ENCODE measurements around the gene TSPAN10. TPM values are rescaled to one million over a fixed set of nuclear protein-coding genes. Genes with fewer than 3 reads are reported as not detected.
A peak's percentile ranks its signal among the peaks of the same experiment; 100 is the strongest.

Gene TSPAN10
- total and polyA plus RNA-seq, 2 of the 13 experiments (the other 11 are each of a cell fraction or from before 2014, with no cell fraction given) = 0.54 to 0.75 TPM

GRCh38 chr17:81683208-81683583 lies 46.2 kb downstream of the TSPAN10 start:
- Histone ChIP-seq H3K4me1 (ENCODE audit: insufficient read depth, low read length) (peaks cover 43% of the 10 kb centered on the region), H3K4me3 (replicated peaks in 1 of 3; ENCODE audit: insufficient read depth in 1 of 3, low read depth in 2 of 3, low read length in 3 of 3) (peak overlapping the region; percentile 94 to 99 (median 97)), H3K9ac (ENCODE audit: insufficient read depth, low read depth, low read length) (peak overlapping the region; percentile 94), H3K36me3 (replicated peaks in 1 of 2; ENCODE audit: control insufficient read depth in 1 of 2, insufficient read depth in 2 of 2, low read length in 2 of 2) (peaks cover 21 to 30% of the 10 kb centered on the region in 2 experiments; a peak in 4 of 5 replicates), H4K20me1 (ENCODE audit: insufficient read depth, low read length) (no peaks in the 10 kb centered on the region), H3K4me2 (ENCODE audit: low read depth, low read length) (peak overlapping the region; percentile 90), H3K27me3 (ENCODE audit: control insufficient read depth in 1 of 2, insufficient read depth in 2 of 2, low read length in 2 of 2) (no peaks in the 10 kb centered on the region; a peak in 1 of 5 replicates), H3K9me3 (ENCODE audit: low read length) (no peaks in the 10 kb centered on the region), H3K79me2 (ENCODE audit: insufficient read depth, low read length) (peaks cover 35% of the 10 kb centered on the region), H3K27ac (ENCODE audit: extremely low read length, insufficient read depth, low read length) (peak overlapping the region; percentile 68), H2AFZ (ENCODE audit: low read length) (no peak overlapping the region)
- FAIRE-seq = no peak
- BruUV-seq (replicated peaks) = no TSS peak
- intact Hi-C loops (cut with micrococcal nuclease; ENCODE audit: unreplicated experiment) (no loop called here), in situ Hi-C loops (cut with HindIII; ENCODE audit: extremely low pct_ligation_motif_present, low pct_unique_long_range_greater_than_20kb) (no loop called here)
- CTCF ChIA-PET (ENCODE audit: low intra/inter-chr PET ratio, low total read pairs) = no interaction called here
- 3% methylated on average over 13 of the region's 37 CpGs for WGBS (ENCODE audit: low lambda C conversion rate)
- peak; percentile 7 for ATAC-seq
- POLR2A ChIA-PET = interaction anchor here (0.5 to 4.5 kb wide), 26 partner anchors 10 to 1886 kb away, joined by 3 to 124 read pairs (median 4); partner anchors contain the start of genes CBX8, CCDC137, FAAP100 and MCRIP1
- no peak for DNase-seq (ENCODE audit: low spot score)
- TF ChIP-seq ZBTB7A (CRISPR knock-in tag; IDR thresholded peaks at IDR 0.05) (peak; percentile 31; the same call in 1 of the 2 replicates), ZNF547 (CRISPR knock-in tag; IDR thresholded peaks at IDR 0.05) (no peak), IRX3 (CRISPR knock-in tag; IDR thresholded peaks at IDR 0.05; ENCODE audit: borderline replicate concordance, low read depth) (no peak), DMAP1 (CRISPR knock-in tag; IDR thresholded peaks at IDR 0.05) (no peak), ZNF296 (CRISPR knock-in tag; conservative IDR thresholded peaks at IDR 0.05) (no peak), RCOR2 (CRISPR knock-in tag; IDR thresholded peaks at IDR 0.05) (no peak), SCMH1 (CRISPR knock-in tag; IDR thresholded peaks at IDR 0.05; ENCODE audit: borderline replicate concordance) (no peak), JUN (CRISPR knock-in tag; IDR thresholded peaks at IDR 0.05) (0 out of 2 replicates have a peak, but pooled peaks have one; percentile 12), SRF (IDR thresholded peaks at IDR 0.05; ENCODE audit: low read depth, low read length) (no peak), NFIC (IDR thresholded peaks at IDR 0.05; ENCODE audit: low read length) (no peak), ZNF292 (CRISPR knock-in tag; IDR thresholded peaks at IDR 0.05; ENCODE audit: borderline replicate concordance, low read depth) (no peak), SMAD9 (CRISPR knock-in tag; IDR thresholded peaks at IDR 0.05) (no peak), ZNF782 (CRISPR knock-in tag; IDR thresholded peaks at IDR 0.05; ENCODE audit: borderline replicate concordance) (no peak), ZNF83 (CRISPR knock-in tag; IDR thresholded peaks at IDR 0.05; ENCODE audit: borderline replicate concordance) (0 out of 2 replicates have a peak, but pooled peaks have one; percentile 35), MXD4 (CRISPR knock-in tag; IDR thresholded peaks at IDR 0.05) (no peak), ZBTB42 (CRISPR knock-in tag; IDR thresholded peaks at IDR 0.05) (no peak; the same call in 1 of the 2 replicates)
- TF ChIP-seq, protein P1, sequence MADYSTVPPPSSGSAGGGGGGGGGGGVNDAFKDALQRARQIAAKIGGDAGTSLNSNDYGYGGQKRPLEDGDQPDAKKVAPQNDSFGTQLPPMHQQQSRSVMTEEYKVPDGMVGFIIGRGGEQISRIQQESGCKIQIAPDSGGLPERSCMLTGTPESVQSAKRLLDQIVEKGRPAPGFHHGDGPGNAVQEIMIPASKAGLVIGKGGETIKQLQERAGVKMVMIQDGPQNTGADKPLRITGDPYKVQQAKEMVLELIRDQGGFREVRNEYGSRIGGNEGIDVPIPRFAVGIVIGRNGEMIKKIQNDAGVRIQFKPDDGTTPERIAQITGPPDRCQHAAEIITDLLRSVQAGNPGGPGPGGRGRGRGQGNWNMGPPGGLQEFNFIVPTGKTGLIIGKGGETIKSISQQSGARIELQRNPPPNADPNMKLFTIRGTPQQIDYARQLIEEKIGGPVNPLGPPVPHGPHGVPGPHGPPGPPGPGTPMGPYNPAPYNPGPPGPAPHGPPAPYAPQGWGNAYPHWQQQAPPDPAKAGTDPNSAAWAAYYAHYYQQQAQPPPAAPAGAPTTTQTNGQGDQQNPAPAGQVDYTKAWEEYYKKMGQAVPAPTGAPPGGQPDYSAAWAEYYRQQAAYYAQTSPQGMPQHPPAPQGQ (CRISPR knock-in tag; IDR thresholded peaks at IDR 0.05; ENCODE audit: borderline replicate concordance) = no peak
- TF ChIP-seq, protein P2, sequence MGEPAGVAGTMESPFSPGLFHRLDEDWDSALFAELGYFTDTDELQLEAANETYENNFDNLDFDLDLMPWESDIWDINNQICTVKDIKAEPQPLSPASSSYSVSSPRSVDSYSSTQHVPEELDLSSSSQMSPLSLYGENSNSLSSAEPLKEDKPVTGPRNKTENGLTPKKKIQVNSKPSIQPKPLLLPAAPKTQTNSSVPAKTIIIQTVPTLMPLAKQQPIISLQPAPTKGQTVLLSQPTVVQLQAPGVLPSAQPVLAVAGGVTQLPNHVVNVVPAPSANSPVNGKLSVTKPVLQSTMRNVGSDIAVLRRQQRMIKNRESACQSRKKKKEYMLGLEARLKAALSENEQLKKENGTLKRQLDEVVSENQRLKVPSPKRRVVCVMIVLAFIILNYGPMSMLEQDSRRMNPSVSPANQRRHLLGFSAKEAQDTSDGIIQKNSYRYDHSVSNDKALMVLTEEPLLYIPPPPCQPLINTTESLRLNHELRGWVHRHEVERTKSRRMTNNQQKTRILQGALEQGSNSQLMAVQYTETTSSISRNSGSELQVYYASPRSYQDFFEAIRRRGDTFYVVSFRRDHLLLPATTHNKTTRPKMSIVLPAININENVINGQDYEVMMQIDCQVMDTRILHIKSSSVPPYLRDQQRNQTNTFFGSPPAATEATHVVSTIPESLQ (CRISPR knock-in tag; conservative IDR thresholded peaks at IDR 0.05) = no peak

Measured in HepG2 (cell line).